ENCODE results near the gene CLEC14A. TPM values are rescaled to one million over a fixed set of nuclear protein-coding genes. Genes with fewer than 3 reads are reported as not detected.

CLEC14A gene
- total RNA-seq = 2.5 and 4.4 TPM in 2 replicates

GRCh38 chr14:38255673-38256532, at the start of gene CLEC14A:
CLEC14A (minus strand) TSS chr14:38256093; CDS start chr14:38256022, 71 bp downstream.

DNA sequence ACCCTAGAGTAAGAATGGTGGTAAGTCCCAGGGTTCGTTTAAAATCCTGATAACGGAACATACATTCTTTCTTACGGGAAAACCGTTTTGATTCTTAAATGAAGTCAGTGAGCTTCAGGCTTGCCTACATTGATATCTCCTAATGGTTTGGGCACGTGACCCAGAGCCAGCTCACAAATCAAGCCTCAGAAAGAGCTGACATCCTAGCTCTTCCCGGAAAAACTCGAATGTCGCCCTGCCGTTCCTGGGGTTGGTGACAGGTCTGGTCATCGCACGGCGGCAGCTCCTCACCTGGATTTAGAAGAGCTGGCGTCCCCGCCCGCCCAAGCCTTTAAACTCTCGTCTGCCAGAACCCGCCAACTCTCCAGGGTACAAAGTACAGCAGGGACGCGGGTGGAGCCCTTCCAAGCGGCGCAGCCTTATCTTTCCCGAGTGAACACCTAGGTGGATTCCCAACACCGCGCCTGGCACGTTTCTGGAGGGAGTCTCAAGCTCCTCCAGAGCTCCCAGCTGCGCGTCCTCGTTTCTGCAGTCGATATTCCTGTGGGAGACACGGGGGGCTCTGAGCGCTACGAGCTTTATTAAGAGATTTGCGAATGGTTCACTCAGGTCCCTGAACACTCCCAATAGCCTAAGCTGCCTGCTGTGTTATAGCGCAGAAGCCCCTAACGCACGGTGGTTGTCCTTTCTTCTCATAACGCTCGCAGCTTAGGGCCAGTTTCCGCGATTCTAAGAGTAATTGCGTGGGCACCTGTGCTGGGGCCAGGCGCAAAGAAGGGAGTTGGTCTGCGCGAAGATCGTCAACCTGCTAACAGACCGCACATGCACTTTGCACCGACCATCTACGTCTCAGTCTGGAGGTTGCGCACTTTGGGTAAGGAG, 47.9 kb downstream of the CLEC14A start, which contains the start of gene SSTR1:
TSS of gene SSTR1 (plus strand) at position 169 of the 882 bp plus-strand sequence. CDS start 1,486 bp downstream, outside the sequence.

Other genes starting within 250 kb of the CLEC14A start
- 0.66 and 1.1 TPM in 2 replicates for gene SSTR1, start 48.2 kb downstream of the CLEC14A start, total RNA-seq

Measured in aortic smooth muscle cell (primary cell).